HCT116 (cell line): ENCODE results near the gene TCEAL2.
"Not testable (repeated sequence)": the region's sequence is repeated elsewhere in the genome, so short reads cannot be mapped to it uniquely, and the experiment has no call there.

Experiments
- EGR1 ChIP-seq: IDR thresholded peaks from 2 replicates; pipeline ENCODE4 v1.6.1; 2012; ENCODE audit warnings: low read depth
- EZH2 ChIP-seq: fragments of 200-600 bp; sonication (generic); IDR thresholded peaks from 2 replicates; pipeline ENCODE4 v1.6.1; 2017; ENCODE audit warnings: antibody characterized with exemption, mixed run types
- JUND ChIP-seq: IDR thresholded peaks from 2 replicates; pipeline ENCODE4 v1.6.1; 2012
- POLR2A ChIP-seq: IDR thresholded peaks from 2 replicates; pipeline ENCODE4 v1.7.0; 2011; ENCODE audit warnings: borderline replicate concordance; ENCODE audit not compliant: insufficient read depth, insufficient read length; ENCODE audit errors: extremely low read depth
- POLR2AphosphoS5 ChIP-seq: IDR thresholded peaks from 2 replicates; pipeline ENCODE4 v1.6.1; 2011; ENCODE audit warnings: mild to moderate bottlenecking, low read depth, low read length, moderate library complexity
- RAD21 ChIP-seq: IDR thresholded peaks from 2 replicates; pipeline ENCODE4 v1.6.1; 2012; ENCODE audit warnings: low read depth, mild to moderate bottlenecking
- TCF7L2 ChIP-seq: IDR thresholded peaks from 2 replicates; pipeline ENCODE4 v1.7.0; 2011; ENCODE audit warnings: borderline replicate concordance, inconsistent platforms; ENCODE audit not compliant: insufficient read depth, insufficient read length; ENCODE audit errors: extremely low read depth
- TF ChIP-seq, protein P1 (sequence below), 3 experiments: fragments of 200-600 bp in 1 of 3; sonication (generic) in 1 of 3; IDR thresholded peaks in 2 of 3; conservative IDR thresholded peaks in 1 of 3; 2 replicates each; pipeline ENCODE4 v1.5.1; 2012 to 2017; ENCODE audit warnings: low read depth in 2 of 3, low read length in 2 of 3, antibody characterized with exemption in 1 of 3, borderline replicate concordance in 1 of 3, control low read depth in 1 of 3, mild to moderate bottlenecking in 1 of 3, mixed read lengths in 1 of 3, mixed run types in 1 of 3, moderate library complexity in 1 of 3; ENCODE audit not compliant: insufficient read depth in 1 of 3

DNA sequence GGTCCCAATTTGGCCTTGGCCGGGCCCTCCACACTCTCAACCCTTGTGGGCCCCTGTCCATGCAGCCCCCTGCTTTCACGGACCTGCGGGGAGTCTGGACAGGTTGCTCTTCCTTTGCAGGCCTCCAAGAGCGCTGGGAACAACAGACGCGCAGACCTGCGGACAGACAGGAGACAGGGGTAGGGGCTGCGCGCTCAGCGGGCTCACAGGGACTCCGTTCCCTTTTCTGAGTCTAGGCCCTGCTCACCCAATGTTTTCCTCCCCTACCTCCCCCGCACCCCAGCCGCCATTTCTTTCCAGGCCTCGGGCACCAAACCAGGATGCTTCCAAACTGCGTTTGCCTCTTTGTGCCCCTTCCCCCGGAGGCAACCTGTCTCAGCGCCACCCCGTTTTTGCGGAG, 16.2 kb downstream of the TCEAL2 start:
- TF ChIP-seq, protein P1, sequence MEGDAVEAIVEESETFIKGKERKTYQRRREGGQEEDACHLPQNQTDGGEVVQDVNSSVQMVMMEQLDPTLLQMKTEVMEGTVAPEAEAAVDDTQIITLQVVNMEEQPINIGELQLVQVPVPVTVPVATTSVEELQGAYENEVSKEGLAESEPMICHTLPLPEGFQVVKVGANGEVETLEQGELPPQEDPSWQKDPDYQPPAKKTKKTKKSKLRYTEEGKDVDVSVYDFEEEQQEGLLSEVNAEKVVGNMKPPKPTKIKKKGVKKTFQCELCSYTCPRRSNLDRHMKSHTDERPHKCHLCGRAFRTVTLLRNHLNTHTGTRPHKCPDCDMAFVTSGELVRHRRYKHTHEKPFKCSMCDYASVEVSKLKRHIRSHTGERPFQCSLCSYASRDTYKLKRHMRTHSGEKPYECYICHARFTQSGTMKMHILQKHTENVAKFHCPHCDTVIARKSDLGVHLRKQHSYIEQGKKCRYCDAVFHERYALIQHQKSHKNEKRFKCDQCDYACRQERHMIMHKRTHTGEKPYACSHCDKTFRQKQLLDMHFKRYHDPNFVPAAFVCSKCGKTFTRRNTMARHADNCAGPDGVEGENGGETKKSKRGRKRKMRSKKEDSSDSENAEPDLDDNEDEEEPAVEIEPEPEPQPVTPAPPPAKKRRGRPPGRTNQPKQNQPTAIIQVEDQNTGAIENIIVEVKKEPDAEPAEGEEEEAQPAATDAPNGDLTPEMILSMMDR (IDR thresholded peaks at IDR 0.05 in 2 of 3, conservative IDR thresholded peaks at IDR 0.05 in 1 of 3; ENCODE audit: borderline replicate concordance in 1 of 3, insufficient read depth in 1 of 3, low read depth in 2 of 3, low read length in 2 of 3): not testable (repeated sequence)
- not testable (repeated sequence) for TF ChIP-seq JUND, EZH2, RAD21, POLR2A, EGR1, TCF7L2, POLR2AphosphoS5
